ENCODE data around the gene RALGPS2. TPM values are rescaled to one million over a fixed set of nuclear protein-coding genes. Genes with fewer than 3 reads are reported as not detected.

The RALGPS2 gene
- total RNA-seq, 1 donor from 2014 or later: 78.7 TPM

- H3K27ac ChIP-seq: no peak overlapping the region
- no peaks in the 10 kb centered on the region for H3K9me3 ChIP-seq (ENCODE audit: low read depth)
- Mint-ChIP-seq H3K27ac (no peak overlapping the region), H3K4me1 (no peaks in the 10 kb centered on the region), H3K36me3 (peaks cover 67% of the 10 kb centered on the region), H3K4me3 (no peak overlapping the region), H3K9me3 (peaks cover 30% of the 10 kb centered on the region), H3K27me3 (ENCODE audit: insufficient read depth, low read depth) (peaks cover 3% of the 10 kb centered on the region)
- no peak for DNase-seq (ENCODE audit: low spot score)
- no peak overlapping the region for H3K9ac ChIP-seq
- H4K20me1 ChIP-seq (ENCODE audit: low read depth): peaks cover 6% of the 10 kb centered on the region
- peaks cover 21% of the 10 kb centered on the region for H3K36me3 ChIP-seq
- H3K4me2 ChIP-seq: no peak overlapping the region
- H3K79me2 ChIP-seq (ENCODE audit: low read depth): peaks cover 51% of the 10 kb centered on the region
- no peak overlapping the region for H2AFZ ChIP-seq (replicated peaks)
- no peaks in the 10 kb centered on the region for H3F3A ChIP-seq (ENCODE audit: low read depth)
- TF ChIP-seq CTCF (IDR thresholded peaks at IDR 0.05) (no peak), EZH2phosphoT487 (IDR thresholded peaks at IDR 0.05) (no peak), EZH2 (IDR thresholded peaks at IDR 0.05) (no peak)
- no peaks in the 10 kb centered on the region for H3K4me1 ChIP-seq
- no peaks in the 10 kb centered on the region for H3K27me3 ChIP-seq
- no peak overlapping the region for H3K4me3 ChIP-seq
Measured at GRCh38 chr1:178739285-178740045, 14.4 kb downstream of the RALGPS2 start.

- no peaks in the 10 kb centered on the region for H3F3A ChIP-seq (ENCODE audit: low read depth)
- no peak overlapping the region for H3K27ac Mint-ChIP-seq
- H3K27me3 Mint-ChIP-seq (ENCODE audit: insufficient read depth, low read depth): peaks cover 3% of the 10 kb centered on the region
- no peak overlapping the region for H3K4me3 ChIP-seq
- no peak for TF ChIP-seq EZH2phosphoT487 (IDR thresholded peaks at IDR 0.05)
- TF ChIP-seq EZH2 (IDR thresholded peaks at IDR 0.05): no peak
- TF ChIP-seq CTCF (IDR thresholded peaks at IDR 0.05): no peak
- peaks cover 21% of the 10 kb centered on the region for H3K36me3 ChIP-seq
- no peak overlapping the region for H3K9ac ChIP-seq
- no peak overlapping the region for H3K4me2 ChIP-seq
- no peak overlapping the region for H3K4me3 Mint-ChIP-seq
- H3K27ac ChIP-seq: no peak overlapping the region
- no peak for DNase-seq (ENCODE audit: low spot score)
- H3K27me3 ChIP-seq: no peaks in the 10 kb centered on the region
- no peaks in the 10 kb centered on the region for H3K4me1 Mint-ChIP-seq
- H3K9me3 ChIP-seq (ENCODE audit: low read depth): no peaks in the 10 kb centered on the region
- H2AFZ ChIP-seq (replicated peaks): no peak overlapping the region
- peaks cover 6% of the 10 kb centered on the region for H4K20me1 ChIP-seq (ENCODE audit: low read depth)
- peaks cover 43% of the 10 kb centered on the region for H3K79me2 ChIP-seq (ENCODE audit: low read depth)
- H3K9me3 Mint-ChIP-seq: peaks cover 27% of the 10 kb centered on the region
- peaks cover 68% of the 10 kb centered on the region for H3K36me3 Mint-ChIP-seq
- no peaks in the 10 kb centered on the region for H3K4me1 ChIP-seq
Measured at GRCh38 chr1:178740491-178740890, 15.4 kb downstream of the RALGPS2 start.

DNA sequence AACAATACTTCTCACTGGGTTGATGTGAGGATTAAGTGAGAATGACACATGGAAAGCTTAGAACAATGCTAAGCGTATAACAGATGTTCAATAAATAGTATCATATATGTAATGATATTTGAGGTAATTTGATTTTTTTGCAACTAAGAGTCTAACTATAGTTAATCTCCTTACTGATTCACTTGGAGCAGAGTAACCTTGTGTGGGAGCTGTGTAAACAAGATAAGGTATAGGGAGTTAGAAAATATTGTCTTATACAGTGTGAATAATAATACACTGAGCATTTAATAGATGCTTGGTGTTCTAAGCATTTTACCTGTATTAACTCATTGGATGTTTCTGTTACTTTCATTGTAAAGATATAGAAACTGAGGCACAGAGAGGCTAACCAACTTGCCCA, 15.9 kb downstream of the RALGPS2 start:
- no peak overlapping the region for H3K9ac ChIP-seq
- no peak overlapping the region for H3K4me3 ChIP-seq
- no peaks in the 10 kb centered on the region for H3K27me3 ChIP-seq
- no peaks in the 10 kb centered on the region for H3F3A ChIP-seq (ENCODE audit: low read depth)
- peaks cover 65% of the 10 kb centered on the region for H3K36me3 Mint-ChIP-seq
- H3K27ac ChIP-seq: no peak overlapping the region
- TF ChIP-seq CTCF (IDR thresholded peaks at IDR 0.05): no peak
- no peak for TF ChIP-seq EZH2 (IDR thresholded peaks at IDR 0.05)
- TF ChIP-seq EZH2phosphoT487 (IDR thresholded peaks at IDR 0.05): no peak
- no peak overlapping the region for H3K4me3 Mint-ChIP-seq
- H3K36me3 ChIP-seq: peaks cover 21% of the 10 kb centered on the region
- H4K20me1 ChIP-seq (ENCODE audit: low read depth): peaks cover 6% of the 10 kb centered on the region
- no peak overlapping the region for H2AFZ ChIP-seq (replicated peaks)
- no peaks in the 10 kb centered on the region for H3K4me1 ChIP-seq
- no peak overlapping the region for H3K27ac Mint-ChIP-seq
- H3K79me2 ChIP-seq (ENCODE audit: low read depth): peaks cover 39% of the 10 kb centered on the region
- peaks cover 3% of the 10 kb centered on the region for H3K27me3 Mint-ChIP-seq (ENCODE audit: insufficient read depth, low read depth)
- no peaks in the 10 kb centered on the region for H3K4me1 Mint-ChIP-seq
- H3K9me3 ChIP-seq (ENCODE audit: low read depth): no peaks in the 10 kb centered on the region
- peaks cover 25% of the 10 kb centered on the region for H3K9me3 Mint-ChIP-seq
- H3K4me2 ChIP-seq: no peak overlapping the region
- no peak for DNase-seq (ENCODE audit: low spot score)

Measured in neural progenitor cell (in vitro differentiated cells).